HCT116 (cell line): ENCODE data around the gene GABRP.

ENCODE experiments used
- ATF3 ChIP-seq: IDR thresholded peaks from 2 replicates; pipeline ENCODE4 v1.6.1; 2012
- CBX3 ChIP-seq: IDR thresholded peaks from 2 replicates; pipeline ENCODE4 v1.6.1; 2012; ENCODE audit warnings: low read depth
- CEBPB ChIP-seq: IDR thresholded peaks from 2 replicates; pipeline ENCODE4 v1.6.1; 2012; ENCODE audit warnings: low read depth
- CTCF ChIP-seq, 3 experiments: fragments of 200-600 bp in 1 of 3; sonication (generic) in 1 of 3; IDR thresholded peaks in 2 of 3; conservative IDR thresholded peaks in 1 of 3; 2 replicates each; pipeline ENCODE4 v1.5.1; 2012 to 2017; ENCODE audit warnings: low read depth in 2 of 3, low read length in 2 of 3, antibody characterized with exemption in 1 of 3, borderline replicate concordance in 1 of 3, control low read depth in 1 of 3, mild to moderate bottlenecking in 1 of 3, mixed read lengths in 1 of 3, mixed run types in 1 of 3, moderate library complexity in 1 of 3; ENCODE audit not compliant: insufficient read depth in 1 of 3
- EGR1 ChIP-seq: IDR thresholded peaks from 2 replicates; pipeline ENCODE4 v1.6.1; 2012; ENCODE audit warnings: low read depth
- EZH2 ChIP-seq: fragments of 200-600 bp; sonication (generic); IDR thresholded peaks from 2 replicates; pipeline ENCODE4 v1.6.1; 2017; ENCODE audit warnings: antibody characterized with exemption, mixed run types
- EZH2phosphoT487 ChIP-seq: fragments of 200-600 bp; IDR thresholded peaks from 2 replicates; pipeline ENCODE4 v1.6.1; 2018; ENCODE audit warnings: antibody characterized with exemption, borderline replicate concordance
- FOSL1 ChIP-seq: IDR thresholded peaks from 2 replicates; pipeline ENCODE4 v1.6.1; 2012; ENCODE audit warnings: low read depth
- MAX ChIP-seq: IDR thresholded peaks from 2 replicates; pipeline ENCODE4 v1.6.1; 2012
- POLR2A ChIP-seq: IDR thresholded peaks from 2 replicates; pipeline ENCODE4 v1.7.0; 2011; ENCODE audit warnings: borderline replicate concordance; ENCODE audit not compliant: insufficient read depth, insufficient read length; ENCODE audit errors: extremely low read depth
- POLR2AphosphoS5 ChIP-seq: IDR thresholded peaks from 2 replicates; pipeline ENCODE4 v1.6.1; 2011; ENCODE audit warnings: mild to moderate bottlenecking, low read depth, low read length, moderate library complexity
- SIN3A ChIP-seq: IDR thresholded peaks from 2 replicates; pipeline ENCODE4 v1.6.1; 2012; ENCODE audit warnings: low read depth
- SP1 ChIP-seq: IDR thresholded peaks from 2 replicates; pipeline ENCODE4 v1.6.1; 2012; ENCODE audit warnings: low read depth
- YY1 ChIP-seq: IDR thresholded peaks from 2 replicates; pipeline ENCODE4 v1.6.1; 2011; ENCODE audit warnings: low read length, low read depth, moderate library complexity, mild to moderate bottlenecking; ENCODE audit not compliant: insufficient replicate concordance; ENCODE audit errors: extremely low read depth

- TF ChIP-seq CTCF (IDR thresholded peaks at IDR 0.05 in 2 of 3, conservative IDR thresholded peaks at IDR 0.05 in 1 of 3; ENCODE audit: borderline replicate concordance in 1 of 3, insufficient read depth in 1 of 3, low read depth in 2 of 3, low read length in 2 of 3) (no peak), EZH2 (no peak), CBX3 (no peak), EGR1 (no peak), POLR2A (no peak), ATF3 (no peak), CEBPB (no peak), POLR2AphosphoS5 (no peak), MAX (no peak), SP1 (no peak), EZH2phosphoT487 (no peak), SIN3A (no peak), FOSL1 (no peak), YY1 (no peak)
Observed at GRCh38 chr5:170760113-170760512, 23.4 kb upstream of the GABRP start.
